Neural cell (in vitro differentiated cells): ENCODE results near the gene VENTX. TPM values are rescaled to one million over a fixed set of nuclear protein-coding genes. Genes with fewer than 3 reads are reported as not detected.

ENCODE experiments used
- H2AFZ ChIP-seq: fragments of 200-600, 300-800 bp; sonication (generic), shearing (Covaris generic); 2 replicates; pipeline ENCODE4 v1.6.0; 2014; ENCODE audit warnings: low read depth, mild to moderate bottlenecking, antibody characterized with exemption, low read length, moderate library complexity
- H3F3A ChIP-seq: fragments of 200-600 bp; shearing (Covaris generic); 2 replicates; pipeline ENCODE4 v1.6.1; 2016; ENCODE audit warnings: mild to moderate bottlenecking, moderate library complexity, mixed read lengths, antibody characterized with exemption, low read length; ENCODE audit not compliant: insufficient read depth, poor library complexity, severe bottlenecking
- H3K27ac ChIP-seq: fragments of 200-600, 300-800 bp; sonication (generic), shearing (Covaris generic); 2 replicates; pipeline ENCODE4 v1.5.1; 2014; ENCODE audit warnings: mild to moderate bottlenecking, low read length, moderate library complexity
- H3K27me3 ChIP-seq: fragments of 300-800, 200-600 bp; sonication (generic), shearing (Covaris generic); 2 replicates; pipeline ENCODE4 v1.6.0; 2014; ENCODE audit warnings: mild to moderate bottlenecking, low read depth, low read length, moderate library complexity; ENCODE audit not compliant: insufficient read depth
- H3K36me3 ChIP-seq: fragments of 300-800, 200-600 bp; sonication (generic), shearing (Covaris generic); 2 replicates; pipeline ENCODE4 v1.5.1; 2014; ENCODE audit warnings: mild to moderate bottlenecking, antibody characterized with exemption, low read length, moderate library complexity; ENCODE audit not compliant: insufficient read depth
- H3K4me2 ChIP-seq: fragments of 300-800, 200-600 bp; sonication (generic), shearing (Covaris generic); 2 replicates; pipeline ENCODE4 v1.6.0; 2014; ENCODE audit warnings: mild to moderate bottlenecking, low read length
- H3K4me3 ChIP-seq: fragments of 300-800, 200-600 bp; sonication (generic), shearing (Covaris generic); 2 replicates; pipeline ENCODE4 v1.5.1; 2014; ENCODE audit warnings: mild to moderate bottlenecking, low read length, moderate library complexity
- H3K79me2 ChIP-seq: fragments of 200-600 bp; shearing (Covaris generic); replicated peaks from 2 replicates; pipeline ENCODE4 v1.6.0; 2014; ENCODE audit warnings: mild to moderate bottlenecking, low read length, moderate library complexity; ENCODE audit not compliant: insufficient read depth
- H3K9ac ChIP-seq: fragments of 300-800, 200-600 bp; sonication (generic), shearing (Covaris generic); 2 replicates; pipeline ENCODE4 v1.6.1; 2016; ENCODE audit warnings: mild to moderate bottlenecking, low read length, mixed read lengths
- H3K9me2 ChIP-seq: fragments of 200-600 bp; shearing (Covaris generic); 2 replicates; pipeline ENCODE4 v1.6.1; 2016; ENCODE audit warnings: mild to moderate bottlenecking, low read length, mixed read lengths; ENCODE audit not compliant: insufficient read depth
- H3K9me3 ChIP-seq: fragments of 200-600, 300-800 bp; sonication (generic), shearing (Covaris generic); 2 replicates; pipeline ENCODE4 v1.6.1; 2016; ENCODE audit warnings: mild to moderate bottlenecking, mixed run types, low read length, moderate library complexity, mixed read lengths
- H4K20me1 ChIP-seq: fragments of 200-600 bp; shearing (Covaris generic); 2 replicates; pipeline ENCODE4 v1.6.1; 2016; ENCODE audit warnings: mild to moderate bottlenecking, mixed run types; ENCODE audit not compliant: insufficient read depth
- EP300 ChIP-seq: fragments of 450-650 bp; conservative IDR thresholded peaks from 2 replicates; pipeline ENCODE4 v1.6.1; 2014; ENCODE audit warnings: antibody characterized with exemption, mild to moderate bottlenecking, moderate library complexity; ENCODE audit not compliant: poor library complexity, severe bottlenecking
- EZH2 ChIP-seq: fragments of 200-600, 300-800 bp; shearing (Covaris generic), sonication (generic); IDR thresholded peaks from 2 replicates; pipeline ENCODE4 v1.6.1; 2014; ENCODE audit warnings: antibody characterized with exemption, low read length, borderline replicate concordance, mild to moderate bottlenecking; ENCODE audit not compliant: insufficient read depth, poor library complexity, severe bottlenecking
- MXI1 ChIP-seq: fragments of 450-650 bp; conservative IDR thresholded peaks from 2 replicates; pipeline ENCODE4 v1.6.1; 2014; ENCODE audit warnings: antibody characterized with exemption, mild to moderate bottlenecking; ENCODE audit not compliant: poor library complexity, severe bottlenecking
- POLR2AphosphoS5 ChIP-seq: IDR thresholded peaks from 2 replicates; pipeline ENCODE4 v1.6.1; 2012
- RAD21 ChIP-seq: fragments of 450-650 bp; conservative IDR thresholded peaks from 2 replicates; pipeline ENCODE4 v1.6.1; 2014; ENCODE audit warnings: antibody characterized with exemption, mild to moderate bottlenecking, moderate library complexity
- REST ChIP-seq: IDR thresholded peaks from 2 replicates; pipeline ENCODE4 v1.6.1; 2012; ENCODE audit warnings: borderline replicate concordance
- TAF1 ChIP-seq: IDR thresholded peaks from 2 replicates; pipeline ENCODE4 v1.6.1; 2012; ENCODE audit warnings: low read depth
- polyA plus RNA-seq: library from polyadenylated mRNA; depleted of rRNA; stranded (reverse); fragments of >200 nt; gene quantifications from 2 replicates; pipeline ENCODE4 v1.2.3, GENCODE V29; 2014
- TF ChIP-seq, protein P1 (sequence below): fragments of 450-650 bp; IDR thresholded peaks from 2 replicates; pipeline ENCODE4 v1.5.1; 2014; ENCODE audit warnings: antibody characterized with exemption, mild to moderate bottlenecking, moderate library complexity; ENCODE audit not compliant: poor library complexity, severe bottlenecking

VENTX gene
- polyA plus RNA-seq, 1 donor from 2014 or later: not detected

GRCh38 chr10:133282846-133283390 is 45.3 kb downstream of the VENTX start:
- no peak overlapping the region for H3K4me2 ChIP-seq
- H2AFZ ChIP-seq: no peak overlapping the region
- no peaks in the 10 kb centered on the region for H3K9me3 ChIP-seq
- H3K4me3 ChIP-seq: no peak overlapping the region
- H3F3A ChIP-seq: no peaks in the 10 kb centered on the region
- no peaks in the 10 kb centered on the region for H3K36me3 ChIP-seq
- H3K27me3 ChIP-seq: no peaks in the 10 kb centered on the region
- H3K9me2 ChIP-seq: no peaks in the 10 kb centered on the region
- no peak overlapping the region for H3K9ac ChIP-seq
- no peak overlapping the region for H3K27ac ChIP-seq
- no peaks in the 10 kb centered on the region for H4K20me1 ChIP-seq
- no peaks in the 10 kb centered on the region for H3K79me2 ChIP-seq
- no peak for TF ChIP-seq EP300
- no peak for TF ChIP-seq POLR2AphosphoS5
- TF ChIP-seq, protein P1, sequence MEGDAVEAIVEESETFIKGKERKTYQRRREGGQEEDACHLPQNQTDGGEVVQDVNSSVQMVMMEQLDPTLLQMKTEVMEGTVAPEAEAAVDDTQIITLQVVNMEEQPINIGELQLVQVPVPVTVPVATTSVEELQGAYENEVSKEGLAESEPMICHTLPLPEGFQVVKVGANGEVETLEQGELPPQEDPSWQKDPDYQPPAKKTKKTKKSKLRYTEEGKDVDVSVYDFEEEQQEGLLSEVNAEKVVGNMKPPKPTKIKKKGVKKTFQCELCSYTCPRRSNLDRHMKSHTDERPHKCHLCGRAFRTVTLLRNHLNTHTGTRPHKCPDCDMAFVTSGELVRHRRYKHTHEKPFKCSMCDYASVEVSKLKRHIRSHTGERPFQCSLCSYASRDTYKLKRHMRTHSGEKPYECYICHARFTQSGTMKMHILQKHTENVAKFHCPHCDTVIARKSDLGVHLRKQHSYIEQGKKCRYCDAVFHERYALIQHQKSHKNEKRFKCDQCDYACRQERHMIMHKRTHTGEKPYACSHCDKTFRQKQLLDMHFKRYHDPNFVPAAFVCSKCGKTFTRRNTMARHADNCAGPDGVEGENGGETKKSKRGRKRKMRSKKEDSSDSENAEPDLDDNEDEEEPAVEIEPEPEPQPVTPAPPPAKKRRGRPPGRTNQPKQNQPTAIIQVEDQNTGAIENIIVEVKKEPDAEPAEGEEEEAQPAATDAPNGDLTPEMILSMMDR: no peak
- TF ChIP-seq MXI1: no peak
- TF ChIP-seq REST: no peak
- no peak for TF ChIP-seq EZH2

DNA sequence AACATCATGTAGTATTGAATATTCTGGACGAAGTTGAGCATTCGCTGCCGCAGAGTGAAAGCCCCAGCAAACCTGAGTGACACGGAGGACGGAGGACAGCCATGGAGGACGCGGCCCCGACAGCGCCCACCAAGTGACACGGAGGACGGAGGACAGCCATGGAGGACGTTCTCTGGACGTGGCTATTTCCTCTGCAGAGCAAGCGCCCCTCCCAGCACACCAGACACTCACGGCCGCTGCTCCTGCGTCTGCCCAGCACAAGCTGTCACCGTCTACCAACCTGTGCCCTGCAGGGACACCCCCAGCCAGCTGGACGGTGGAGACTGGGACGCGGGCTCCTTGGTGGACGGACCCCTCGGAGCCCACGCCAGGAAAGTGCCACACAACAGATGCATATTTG is 46.3 kb downstream of the VENTX start:
- Histone ChIP-seq H3K27ac (no peak overlapping the region), H3K36me3 (no peaks in the 10 kb centered on the region), H3K4me2 (no peak overlapping the region), H3K27me3 (no peaks in the 10 kb centered on the region), H4K20me1 (no peaks in the 10 kb centered on the region), H2AFZ (no peak overlapping the region), H3F3A (no peaks in the 10 kb centered on the region), H3K9ac (no peak overlapping the region), H3K9me3 (no peaks in the 10 kb centered on the region), H3K9me2 (no peaks in the 10 kb centered on the region), H3K79me2 (no peaks in the 10 kb centered on the region), H3K4me3 (no peak overlapping the region)
- TF ChIP-seq TAF1 (no peak), RAD21 (no peak)

GRCh38 chr10:133285217-133285616 is 47.6 kb downstream of the VENTX start:
- H4K20me1 ChIP-seq: no peaks in the 10 kb centered on the region
- no peak overlapping the region for H3K4me3 ChIP-seq
- H3K36me3 ChIP-seq: no peaks in the 10 kb centered on the region
- H3F3A ChIP-seq: no peaks in the 10 kb centered on the region
- H3K27ac ChIP-seq: no peak overlapping the region
- no peak for TF ChIP-seq POLR2AphosphoS5
- TF ChIP-seq RAD21: no peak
- no peak for TF ChIP-seq REST
- H3K27me3 ChIP-seq: no peaks in the 10 kb centered on the region
- H3K4me2 ChIP-seq: no peak overlapping the region
- no peaks in the 10 kb centered on the region for H3K79me2 ChIP-seq
- H2AFZ ChIP-seq: no peak overlapping the region
- no peak overlapping the region for H3K9ac ChIP-seq
- no peaks in the 10 kb centered on the region for H3K9me3 ChIP-seq
- no peaks in the 10 kb centered on the region for H3K9me2 ChIP-seq
